Measurements from ENCODE around the gene TRPV4.

DNA sequence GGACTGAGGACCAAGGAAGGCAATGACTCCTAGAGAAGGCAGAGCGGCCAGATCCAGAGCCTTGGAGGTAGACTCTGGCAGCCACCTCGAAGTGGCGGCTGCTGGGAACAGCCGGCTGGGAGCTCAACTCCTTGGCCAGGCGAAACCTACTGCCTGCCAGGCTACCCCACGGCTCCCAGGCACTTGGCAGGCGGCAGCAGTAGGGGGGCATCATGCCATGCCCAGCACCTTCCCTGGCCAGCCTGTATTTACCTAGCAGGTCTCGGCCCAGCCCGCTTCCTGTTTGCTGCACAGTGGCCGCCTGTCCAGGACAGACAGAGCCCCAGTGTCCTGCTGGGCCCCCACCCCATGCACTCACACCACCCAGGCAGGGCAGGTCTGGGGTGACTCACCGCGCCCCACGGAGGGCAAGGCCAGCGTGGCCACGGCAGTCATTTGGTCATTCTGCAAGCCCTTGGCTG is 10.2 kb downstream of the TRPV4 start:
- TF ChIP-seq, protein P1, sequence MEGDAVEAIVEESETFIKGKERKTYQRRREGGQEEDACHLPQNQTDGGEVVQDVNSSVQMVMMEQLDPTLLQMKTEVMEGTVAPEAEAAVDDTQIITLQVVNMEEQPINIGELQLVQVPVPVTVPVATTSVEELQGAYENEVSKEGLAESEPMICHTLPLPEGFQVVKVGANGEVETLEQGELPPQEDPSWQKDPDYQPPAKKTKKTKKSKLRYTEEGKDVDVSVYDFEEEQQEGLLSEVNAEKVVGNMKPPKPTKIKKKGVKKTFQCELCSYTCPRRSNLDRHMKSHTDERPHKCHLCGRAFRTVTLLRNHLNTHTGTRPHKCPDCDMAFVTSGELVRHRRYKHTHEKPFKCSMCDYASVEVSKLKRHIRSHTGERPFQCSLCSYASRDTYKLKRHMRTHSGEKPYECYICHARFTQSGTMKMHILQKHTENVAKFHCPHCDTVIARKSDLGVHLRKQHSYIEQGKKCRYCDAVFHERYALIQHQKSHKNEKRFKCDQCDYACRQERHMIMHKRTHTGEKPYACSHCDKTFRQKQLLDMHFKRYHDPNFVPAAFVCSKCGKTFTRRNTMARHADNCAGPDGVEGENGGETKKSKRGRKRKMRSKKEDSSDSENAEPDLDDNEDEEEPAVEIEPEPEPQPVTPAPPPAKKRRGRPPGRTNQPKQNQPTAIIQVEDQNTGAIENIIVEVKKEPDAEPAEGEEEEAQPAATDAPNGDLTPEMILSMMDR (IDR thresholded peaks at IDR 0.05): no peak
- TF ChIP-seq POLR2AphosphoS5 (IDR thresholded peaks at IDR 0.05): no peak
- TF ChIP-seq POLR2A (IDR thresholded peaks at IDR 0.05): no peak
- TF ChIP-seq EP300 (IDR thresholded peaks at IDR 0.05): no peak
